GM12892 (cell line): Measurements from ENCODE around the gene SLC28A1.

ENCODE experiments used
- POLR2A ChIP-seq: IDR thresholded peaks from 2 replicates; pipeline ENCODE4 v1.6.1; 2011; ENCODE audit warnings: low read depth, low read length, control low read depth
- POLR2AphosphoS5 ChIP-seq: IDR thresholded peaks from 2 replicates; pipeline ENCODE4 v1.6.1; 2011; ENCODE audit warnings: low read depth, low read length, control low read depth
- TAF1 ChIP-seq: IDR thresholded peaks from 2 replicates; pipeline ENCODE4 v1.6.1; 2011; ENCODE audit warnings: low read depth, mild to moderate bottlenecking, control low read depth, low read length, borderline replicate concordance

- TF ChIP-seq POLR2A (no peak), POLR2AphosphoS5 (no peak), TAF1 (no peak)
Observed at GRCh38 chr15:84929795-84930603, 45.5 kb downstream of the SLC28A1 start.
